Measurements from ENCODE around the gene PRG2.

Gene PRG2

DNA sequence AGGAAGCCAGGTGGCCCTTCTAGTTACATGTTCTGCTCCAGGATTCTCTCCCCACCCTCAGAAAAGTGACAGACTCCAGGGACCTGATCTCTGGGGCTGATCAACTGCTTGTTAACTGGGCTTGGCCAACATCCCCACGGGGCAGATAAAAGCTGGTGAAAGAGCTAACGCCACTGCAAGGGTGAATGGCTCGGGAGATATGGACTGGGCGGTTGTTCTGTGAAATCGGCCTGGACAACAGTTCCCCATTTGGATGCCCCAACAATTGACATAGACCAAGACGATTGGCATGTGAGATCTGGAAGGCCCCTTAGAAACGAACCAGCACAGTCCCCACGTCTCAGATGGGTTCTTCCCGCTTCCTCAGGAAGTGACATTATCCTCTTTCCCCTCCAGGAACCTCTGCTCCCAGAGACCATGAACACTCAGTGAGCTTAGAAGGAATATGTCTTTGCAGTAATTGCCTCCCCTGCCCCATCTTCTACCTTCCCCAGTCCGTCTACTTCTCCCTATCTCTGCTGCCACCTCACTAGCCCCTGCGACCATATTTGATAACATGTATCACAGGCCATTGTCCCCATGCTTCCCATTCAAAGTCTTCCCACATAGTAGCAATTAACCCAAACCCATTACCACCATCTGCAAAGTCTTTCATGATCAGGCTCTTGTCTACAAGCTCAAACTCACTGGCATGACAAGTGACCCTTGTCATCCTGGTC is 5.6 kb upstream of the PRG2 start:
- no peak for DNase-seq (ENCODE audit: low read depth)

DNA sequence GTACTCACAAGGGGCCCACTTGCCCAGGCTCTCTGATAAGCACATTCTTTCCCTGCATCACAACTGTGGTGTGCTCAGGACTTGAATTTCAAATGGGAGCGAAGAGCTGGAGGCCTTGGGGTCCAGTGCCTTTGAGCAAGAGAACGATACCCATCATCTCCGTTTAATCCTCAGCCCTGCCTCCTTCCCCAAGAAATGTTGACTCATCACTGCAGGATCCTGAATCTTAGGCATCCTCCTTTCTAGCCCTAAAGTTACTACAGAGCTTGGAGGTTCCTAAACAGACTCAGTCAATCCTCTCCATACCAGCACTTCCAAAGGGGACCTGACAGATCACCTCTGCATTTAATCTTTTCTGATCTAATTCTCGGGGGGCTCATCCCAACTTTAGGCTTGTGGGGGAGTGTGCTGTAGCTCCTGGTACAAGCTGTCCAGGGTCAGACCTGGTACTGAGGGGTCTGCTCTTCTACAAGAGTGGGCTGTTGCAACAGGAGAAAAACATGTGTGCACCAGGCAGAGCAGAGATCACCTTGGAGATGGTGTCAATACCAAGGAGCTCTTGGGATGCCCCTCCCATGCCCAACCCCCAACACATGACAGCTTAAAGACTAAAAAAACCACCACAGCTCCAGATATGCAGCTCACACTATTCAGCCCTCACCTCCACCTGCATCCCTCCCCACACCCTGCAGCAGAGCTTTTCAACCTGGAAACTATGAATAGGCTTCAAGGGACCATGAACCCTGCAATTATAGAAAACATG is 3.9 kb upstream of the PRG2 start:
- DNase-seq (ENCODE audit: low read depth) = no peak

DNA sequence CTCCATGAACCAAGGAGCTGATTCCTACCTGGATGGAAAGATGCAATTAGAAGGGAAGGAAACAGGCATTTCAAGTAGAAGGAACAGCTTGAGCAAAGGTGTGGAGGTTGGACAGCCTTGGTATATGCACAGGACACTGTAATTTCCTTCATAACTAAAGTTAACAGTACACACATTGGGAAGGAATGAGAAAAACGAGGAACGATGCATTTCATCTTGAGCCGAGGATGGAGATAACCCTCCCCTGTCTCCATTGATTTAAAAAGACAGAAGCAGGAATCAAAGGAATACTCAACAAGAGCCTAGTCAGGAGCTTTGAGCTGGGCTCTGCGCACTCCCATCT is 2.3 kb upstream of the PRG2 start:
- DNase-seq (ENCODE audit: low read depth) = no peak

DNA sequence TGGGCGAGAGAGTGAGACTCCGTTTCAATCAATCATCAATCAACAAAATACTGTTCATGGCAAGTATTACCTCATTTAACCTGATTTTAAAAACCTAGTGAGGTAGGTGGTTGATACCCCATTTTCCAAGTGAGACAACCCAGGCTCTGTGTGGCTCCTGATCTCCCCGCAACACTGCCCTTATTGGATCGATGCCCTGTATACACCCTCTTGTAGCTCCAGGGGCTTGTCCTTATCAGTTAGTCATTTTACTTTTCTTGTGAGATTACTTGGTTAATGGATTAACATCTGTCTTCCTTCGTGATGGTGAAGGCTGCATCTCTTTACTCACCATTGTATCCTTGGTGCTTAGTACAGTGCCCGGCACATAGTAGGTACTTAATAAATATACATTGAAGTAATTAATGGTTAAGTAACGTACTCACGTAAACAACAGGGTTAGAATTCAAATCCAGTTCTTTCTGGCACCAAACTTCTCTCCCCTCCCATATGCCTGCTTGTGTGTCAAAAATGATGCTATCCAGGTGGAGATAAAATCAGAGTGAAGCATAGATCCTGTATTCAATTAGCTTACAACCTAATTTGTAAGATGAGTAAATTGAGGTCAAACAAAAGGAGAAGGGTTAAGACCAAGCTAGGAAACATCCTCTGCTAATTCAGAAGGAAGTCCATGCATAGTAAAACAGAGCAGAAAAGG is 1.8 kb upstream of the PRG2 start:
- DNase-seq (ENCODE audit: low read depth) = no peak

DNA sequence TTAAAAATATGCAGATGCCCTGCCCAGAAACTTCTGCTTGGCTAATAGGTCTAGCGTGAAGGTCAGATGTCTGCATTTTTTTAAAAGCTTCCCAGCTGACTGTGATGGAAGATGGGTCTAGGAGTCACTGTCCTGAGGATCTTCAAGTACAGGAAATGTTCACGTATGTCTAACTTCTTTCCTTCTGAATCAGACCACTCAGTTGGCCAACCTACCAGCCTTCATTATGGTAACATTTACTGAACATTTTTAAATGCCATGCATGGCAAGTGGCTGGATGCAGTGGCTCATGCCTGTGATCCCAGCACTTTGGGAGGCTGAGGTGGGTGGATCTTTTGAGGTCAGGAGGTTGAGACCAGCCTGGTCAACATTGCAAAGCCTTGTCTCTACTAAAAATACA is 1.1 kb upstream of the PRG2 start:
- DNase-seq (ENCODE audit: low read depth) = no peak

DNA sequence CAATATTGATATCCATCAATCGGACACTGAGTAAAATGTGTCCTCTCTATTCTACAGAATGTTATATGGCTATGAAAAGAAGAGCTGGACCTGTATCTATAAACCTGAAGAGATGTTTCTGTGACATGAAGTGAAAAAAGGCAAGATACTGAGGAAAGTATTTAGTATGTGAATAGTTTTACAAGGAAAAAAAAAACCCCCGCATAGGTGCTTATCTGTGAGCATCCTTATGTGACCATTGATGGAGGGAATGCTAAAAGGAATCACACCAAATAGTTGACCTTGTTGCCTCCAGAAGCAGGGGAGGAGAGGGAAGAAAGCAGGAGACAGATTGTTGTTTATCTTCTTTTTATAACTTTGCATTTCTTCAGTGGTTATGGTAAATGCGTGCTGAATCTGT is 661 bp upstream of the PRG2 start:
- no peak for DNase-seq (ENCODE audit: low read depth)

DNA sequence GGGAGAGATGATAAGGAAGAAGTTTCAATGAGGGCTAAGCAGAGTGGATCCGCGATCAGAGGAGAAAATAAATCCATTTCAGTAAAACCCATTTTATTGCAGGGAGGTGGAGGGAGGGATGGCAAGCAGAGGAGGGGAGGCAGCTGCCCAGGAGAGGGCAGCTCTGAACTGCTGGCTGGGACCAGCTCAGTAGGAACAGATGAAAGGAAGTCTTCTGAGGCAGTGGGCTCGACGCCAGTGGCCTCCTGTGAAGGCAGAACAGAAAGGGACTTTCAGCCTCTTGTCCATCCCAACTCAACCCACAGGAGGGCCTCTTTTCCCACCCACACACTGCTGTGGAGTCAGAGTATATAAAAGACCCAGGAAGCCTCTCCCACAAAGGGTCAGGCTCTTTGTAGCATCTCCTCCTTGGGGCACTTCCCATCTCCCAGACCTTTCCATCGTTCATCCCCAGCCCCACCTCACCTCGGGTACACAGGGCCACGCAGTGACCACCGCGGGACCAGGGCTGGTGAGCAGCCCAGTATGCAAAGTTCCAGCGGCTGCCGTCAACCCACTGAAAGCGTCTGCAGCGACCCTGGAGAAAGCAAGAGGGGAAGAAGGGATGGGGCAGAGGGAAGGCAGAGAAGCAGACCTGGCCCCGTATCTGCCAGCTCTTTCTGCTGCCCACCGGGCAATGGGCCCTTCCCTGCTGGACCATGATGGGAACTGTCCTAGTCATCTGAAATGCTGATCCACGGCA is 3.0 kb downstream of the PRG2 start:
- DNase-seq (ENCODE audit: low read depth) = no peak

DNA sequence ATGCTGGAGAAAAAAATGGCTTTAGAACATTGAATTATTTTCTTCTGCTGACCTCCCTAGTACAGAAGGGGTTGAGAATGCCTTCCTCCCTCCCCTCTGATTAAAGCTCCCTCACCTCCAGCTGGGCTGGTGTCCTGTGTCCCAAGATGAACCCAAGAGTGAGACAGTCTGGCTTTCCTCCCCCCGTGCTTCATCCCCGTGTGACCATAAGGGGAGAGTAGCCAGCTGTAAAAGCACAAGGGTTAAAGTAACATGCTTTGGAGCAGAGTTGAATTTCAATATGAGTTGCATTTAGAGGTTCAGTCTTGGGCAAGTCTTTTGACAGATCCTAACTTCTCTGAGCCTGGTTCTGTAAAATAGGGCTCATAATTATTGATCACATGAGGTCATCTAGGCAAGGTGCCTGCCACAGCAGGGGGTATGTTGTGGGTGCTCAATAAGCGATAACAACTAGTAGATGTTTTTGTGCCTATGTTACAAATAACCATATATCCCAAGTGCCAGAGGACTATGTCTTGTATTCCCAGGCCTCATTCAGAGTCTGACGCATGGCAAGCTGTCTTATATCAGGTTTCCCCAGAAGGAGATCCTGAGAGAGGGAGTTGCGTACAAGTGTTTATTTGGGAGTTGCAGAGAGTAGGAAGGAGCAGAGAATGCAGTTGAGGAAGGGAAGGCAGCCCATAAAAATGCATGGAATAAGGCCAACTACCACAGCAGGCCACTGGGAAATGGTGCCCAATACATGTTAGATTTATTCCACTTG is 4.1 kb downstream of the PRG2 start:
- no peak for DNase-seq (ENCODE audit: low read depth)

DNA sequence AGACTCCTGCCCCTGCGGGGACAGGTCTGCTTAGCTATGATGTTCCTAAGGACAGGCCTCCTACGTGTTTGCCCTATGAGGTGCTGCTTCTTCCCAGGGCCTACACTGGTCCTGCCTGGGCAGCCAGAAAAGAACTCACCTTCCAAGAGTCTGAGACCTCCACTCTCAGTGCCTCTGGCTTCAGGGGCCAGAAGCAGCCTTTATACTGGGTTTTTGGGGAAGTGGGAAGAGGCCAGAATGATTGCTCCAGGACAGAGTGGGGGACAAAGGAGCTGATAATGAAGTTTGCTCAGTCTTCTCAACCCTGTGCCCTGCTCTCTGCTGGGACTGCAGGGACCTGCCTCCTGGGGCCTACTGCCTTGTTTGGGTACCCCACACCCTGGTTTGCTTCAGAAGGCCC is 9.5 kb downstream of the PRG2 start, which contains the start of gene PRG3:
Gene PRG3 (minus strand): TSS at position 176 of the 400 bp plus-strand sequence. CDS start 442 bp downstream, outside the sequence.
- DNase-seq (ENCODE audit: low read depth) = no peak

DNA sequence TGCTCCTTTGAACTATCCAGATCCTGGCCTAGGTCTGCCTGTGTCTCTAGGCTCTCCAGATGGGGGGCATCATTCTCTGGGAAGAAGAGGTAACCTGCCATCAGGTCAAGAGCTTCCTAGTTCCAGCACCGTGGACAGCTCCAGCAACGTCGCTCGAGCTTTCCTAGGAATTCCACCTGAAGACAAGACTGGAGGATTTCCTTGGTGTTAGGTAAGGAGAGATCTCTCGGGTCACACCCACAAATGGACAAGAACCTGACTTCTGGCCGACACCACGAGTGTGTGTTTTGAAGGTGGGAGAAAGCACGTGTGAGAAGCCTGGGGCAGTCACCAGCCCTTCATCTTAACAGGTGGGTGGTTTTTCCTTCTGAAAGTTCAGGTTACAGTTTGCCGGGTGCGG is 10.7 kb downstream of the PRG2 start:
- no peak for DNase-seq (ENCODE audit: low read depth)

DNA sequence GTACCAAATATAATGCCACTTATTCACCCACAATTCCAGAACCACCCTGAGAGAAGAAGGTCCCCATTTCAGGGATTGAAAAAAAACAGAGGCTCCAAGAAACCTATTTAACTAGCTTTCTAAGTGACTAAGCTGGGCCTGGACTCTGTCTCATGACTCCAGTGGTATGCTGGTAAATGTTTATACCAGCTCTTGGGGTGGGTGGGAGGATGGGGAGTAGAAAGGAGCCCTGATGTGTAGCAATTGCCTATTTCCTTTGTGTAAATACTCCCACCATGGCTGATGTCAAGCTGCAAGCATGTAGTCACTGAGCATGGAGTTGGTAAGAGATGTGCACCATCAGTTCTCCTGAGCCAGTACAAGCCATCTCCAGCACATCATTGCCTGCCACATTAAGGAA is 12.3 kb downstream of the PRG2 start:
- no peak for DNase-seq (ENCODE audit: low read depth)

DNA sequence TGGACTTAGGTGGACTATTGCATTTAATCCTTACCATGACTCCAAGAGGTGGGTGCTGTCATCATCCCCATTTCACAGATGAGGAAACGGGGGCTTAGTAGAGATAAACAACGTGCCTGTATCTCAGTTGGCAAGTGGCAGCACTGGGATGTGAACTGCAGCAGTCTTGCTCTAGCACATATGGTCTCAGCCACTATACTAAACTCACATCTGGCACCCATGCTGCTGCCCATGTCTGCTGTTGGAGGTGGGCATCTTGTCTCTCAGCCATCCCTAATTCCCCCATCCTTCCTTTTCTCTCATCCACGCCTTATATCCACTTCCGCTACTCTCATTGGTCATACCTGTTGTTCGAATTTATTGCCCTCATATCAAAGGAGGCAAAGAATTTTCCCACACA is 13.3 kb downstream of the PRG2 start:
- DNase-seq (ENCODE audit: low read depth) = no peak

DNA sequence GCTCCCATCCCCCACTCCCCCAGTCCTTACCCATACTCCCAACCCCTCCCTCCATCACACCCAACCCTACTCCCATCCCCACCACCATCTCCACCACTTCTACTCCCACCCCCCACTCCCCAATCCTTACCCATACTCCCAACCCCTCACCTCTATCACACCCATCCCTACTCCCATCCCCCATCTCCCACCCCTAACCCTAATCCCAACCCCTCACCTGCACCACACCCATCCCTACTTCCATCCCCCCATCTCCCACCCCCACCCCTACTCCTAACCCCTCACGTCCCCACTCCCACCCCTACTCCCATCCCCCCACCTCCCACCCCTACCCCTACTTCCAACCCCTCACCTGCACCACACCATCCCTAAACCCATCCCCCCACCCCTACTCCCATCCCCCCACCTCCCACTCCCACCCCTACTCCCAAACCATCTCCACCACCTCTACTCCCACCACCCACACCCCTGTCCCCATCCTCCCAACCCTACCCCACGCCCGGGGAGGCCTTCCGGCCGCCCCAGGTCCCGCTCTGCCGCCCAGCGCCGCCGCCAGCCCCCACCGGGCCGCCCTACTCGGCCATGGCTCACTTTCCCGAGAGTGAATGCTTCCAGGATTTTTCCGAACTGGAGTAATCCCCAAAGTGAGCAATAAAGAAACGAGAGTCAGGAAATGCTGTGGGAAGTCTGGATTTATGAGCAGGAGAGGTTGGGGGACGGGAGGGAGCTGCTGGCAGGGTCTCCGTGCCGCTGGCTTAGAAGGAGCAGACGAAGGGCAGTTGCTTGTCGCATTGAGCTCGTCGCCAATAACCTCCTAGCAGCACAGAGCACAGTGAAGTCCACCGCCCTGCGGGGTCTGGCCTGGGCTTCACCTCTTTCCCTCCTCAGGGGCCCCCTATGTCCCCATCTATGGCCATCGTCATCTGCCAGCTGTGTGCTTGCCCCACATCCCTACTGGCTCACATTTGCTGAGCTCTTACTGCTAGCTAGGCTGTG is 14.1 kb downstream of the PRG2 start:
- DNase-seq (ENCODE audit: low read depth) = no peak

DNA sequence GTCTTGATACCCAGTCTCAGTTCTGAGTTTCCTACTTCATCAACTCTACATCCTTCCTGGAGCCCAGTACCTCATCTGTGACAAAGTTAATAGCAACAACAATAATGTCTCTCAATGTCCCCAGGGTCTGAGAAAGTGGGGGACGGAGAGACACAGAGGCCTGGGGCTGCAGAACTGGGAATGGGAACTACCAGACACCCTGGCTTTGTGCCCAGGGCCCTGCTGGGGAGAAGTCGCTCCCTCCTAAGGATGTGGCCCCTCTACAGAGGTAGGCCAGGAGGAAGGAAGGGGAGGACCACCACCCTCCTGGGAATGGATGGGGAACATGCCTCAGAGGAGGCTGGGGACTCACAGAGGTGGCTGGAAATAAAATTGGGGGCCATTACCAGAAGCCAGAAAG is 15.0 kb downstream of the PRG2 start:
- DNase-seq (ENCODE audit: low read depth) = no peak

DNA sequence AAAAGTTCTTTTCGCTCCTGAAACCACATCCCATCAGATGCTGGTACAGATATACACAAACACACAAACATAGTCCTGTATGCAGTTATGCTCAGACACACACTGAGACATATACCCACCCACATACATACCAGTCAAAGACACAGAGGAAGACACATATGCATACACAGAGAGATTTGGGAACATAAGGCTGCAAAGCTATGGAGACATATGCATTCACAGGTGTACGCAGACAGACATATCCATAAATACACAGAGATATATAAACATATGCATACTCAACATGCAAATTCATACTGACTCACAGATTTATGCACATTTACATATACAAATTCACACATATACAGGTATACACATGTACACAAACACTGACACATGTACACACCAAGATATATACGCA is 15.5 kb downstream of the PRG2 start:
- no peak for DNase-seq (ENCODE audit: low read depth)

DNA sequence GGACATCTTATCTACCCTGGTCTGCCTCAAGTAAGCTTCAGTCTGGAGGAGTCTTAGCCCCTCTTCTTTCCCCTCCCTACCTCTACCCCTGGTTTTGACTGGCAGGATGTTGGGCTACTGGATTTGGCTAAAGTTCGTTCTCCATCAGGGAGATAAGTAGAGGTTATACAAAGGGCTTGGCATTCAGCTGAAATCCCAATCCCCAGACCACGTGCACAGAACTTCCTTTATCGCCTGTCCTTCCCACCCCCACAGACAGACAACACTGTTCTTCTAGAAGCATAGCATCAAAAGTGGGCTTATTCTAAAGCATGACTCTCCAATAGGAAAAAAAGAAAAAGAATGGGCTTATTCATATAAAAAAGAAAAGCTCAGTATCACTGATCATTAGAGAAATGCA is 17.3 kb downstream of the PRG2 start:
- DNase-seq (ENCODE audit: low read depth) = no peak

DNA sequence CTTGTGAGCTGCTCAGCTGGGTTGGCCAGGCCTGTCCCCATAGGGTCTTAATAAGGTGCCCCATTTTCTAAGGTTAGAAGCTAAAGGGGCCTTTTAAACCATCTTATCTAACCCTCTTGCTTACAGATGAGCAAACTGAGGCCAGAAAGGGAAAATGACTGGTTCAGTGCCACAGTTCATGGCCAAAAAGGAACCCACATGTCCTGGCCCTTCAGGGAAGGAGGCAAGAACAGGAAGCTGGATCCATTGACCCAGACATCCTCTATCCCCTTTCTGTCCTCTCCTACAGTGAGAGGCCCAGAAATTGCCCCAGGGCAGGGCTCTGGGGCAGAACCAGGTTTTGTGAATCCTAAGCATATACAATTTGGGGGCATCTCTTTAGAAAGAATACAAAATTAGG is 19.5 kb downstream of the PRG2 start:
- no peak for DNase-seq (ENCODE audit: low read depth)

DNA sequence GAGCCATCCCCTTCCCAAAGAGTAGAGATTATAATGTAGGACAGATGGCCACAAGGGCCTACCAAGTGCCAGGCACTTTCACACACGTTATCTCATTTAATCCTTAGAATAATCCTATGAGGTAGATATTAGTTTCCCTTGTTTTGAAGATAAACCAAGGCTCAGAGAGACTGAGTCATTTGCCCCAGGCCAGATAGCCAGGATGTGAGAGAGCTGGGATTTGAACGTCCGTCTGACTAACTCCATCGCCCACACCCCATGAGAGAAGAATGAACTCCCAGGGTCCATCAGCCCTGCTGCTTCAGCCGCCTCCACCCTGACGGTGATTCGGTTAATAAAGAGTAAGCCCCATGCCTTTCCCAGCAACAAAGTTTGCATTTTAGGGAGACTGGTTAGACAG is 20.2 kb downstream of the PRG2 start:
- DNase-seq (ENCODE audit: low read depth) = peak; percentile 6

DNA sequence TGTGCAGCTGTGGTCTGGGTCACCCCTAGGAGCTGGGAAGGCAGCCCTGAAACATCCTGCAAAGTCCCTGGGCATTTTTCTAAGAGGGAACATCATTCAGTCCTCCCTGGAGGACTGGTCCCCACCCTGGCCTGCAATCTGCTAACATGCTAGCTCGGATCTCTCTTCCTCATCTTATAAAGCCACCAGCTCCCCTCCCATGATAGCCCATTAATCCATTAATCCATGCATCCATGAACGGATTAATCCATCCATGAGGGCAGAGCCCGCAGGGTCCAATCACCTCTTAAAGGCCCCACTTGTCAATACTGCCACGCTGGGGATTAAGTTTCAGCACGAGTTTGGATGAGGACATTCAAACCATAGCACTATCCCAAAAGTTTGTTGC is 21.6 kb downstream of the PRG2 start:
- DNase-seq (ENCODE audit: low read depth) = no peak

DNA sequence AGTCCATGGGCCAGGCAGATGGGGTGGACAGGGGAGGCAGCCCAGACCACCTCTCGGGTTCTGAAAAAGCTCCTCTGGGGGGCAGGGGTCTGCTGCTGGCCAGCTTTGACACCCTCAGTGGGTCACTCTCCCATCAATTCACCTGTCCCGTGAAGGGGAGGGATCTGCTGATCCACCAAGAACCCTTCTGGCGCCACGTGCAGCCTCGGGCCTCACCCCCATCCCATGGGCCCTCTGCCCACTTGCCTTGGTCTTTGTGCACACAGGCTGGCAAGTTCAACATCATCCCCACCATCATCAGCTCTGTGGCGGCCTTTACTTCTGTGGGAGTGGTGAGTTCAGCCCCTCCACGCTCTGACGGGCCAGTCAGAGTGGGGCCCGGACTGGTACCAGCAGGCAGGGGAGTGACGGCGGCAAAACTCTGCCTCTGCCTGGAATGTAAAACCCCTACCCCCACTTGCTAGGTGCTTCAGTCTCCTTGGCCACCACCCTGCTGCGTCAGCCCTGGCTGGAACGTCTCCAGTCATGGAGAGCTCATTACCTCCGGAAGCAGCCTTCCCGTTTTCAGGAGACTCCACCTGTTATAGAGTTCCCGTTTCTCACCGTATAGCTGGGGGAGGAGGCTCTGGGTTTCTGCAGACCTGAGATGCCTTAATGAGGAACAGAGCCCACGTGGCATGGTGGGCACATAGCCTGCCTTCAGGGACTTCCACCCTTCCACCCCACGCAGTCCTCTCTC is 22.2 kb downstream of the PRG2 start:
- DNase-seq (ENCODE audit: low read depth) = no peak
